DND-41 (cell line): ENCODE results near the gene ZNF780B.

Experiments used
- EZH2 ChIP-seq: IDR thresholded peaks from 3 replicates; pipeline ENCODE4 v1.6.1; 2012; ENCODE audit warnings: borderline replicate concordance, low read depth, mild to moderate bottlenecking, moderate library complexity, low read length, inconsistent platforms; ENCODE audit not compliant: severe bottlenecking
- TF ChIP-seq, protein P1 (sequence below): IDR thresholded peaks from 2 replicates; pipeline ENCODE4 v1.5.1; 2012; ENCODE audit warnings: borderline replicate concordance, low read length, moderate library complexity, mild to moderate bottlenecking; ENCODE audit not compliant: poor library complexity, severe bottlenecking; ENCODE audit errors: extremely low read depth

DNA sequence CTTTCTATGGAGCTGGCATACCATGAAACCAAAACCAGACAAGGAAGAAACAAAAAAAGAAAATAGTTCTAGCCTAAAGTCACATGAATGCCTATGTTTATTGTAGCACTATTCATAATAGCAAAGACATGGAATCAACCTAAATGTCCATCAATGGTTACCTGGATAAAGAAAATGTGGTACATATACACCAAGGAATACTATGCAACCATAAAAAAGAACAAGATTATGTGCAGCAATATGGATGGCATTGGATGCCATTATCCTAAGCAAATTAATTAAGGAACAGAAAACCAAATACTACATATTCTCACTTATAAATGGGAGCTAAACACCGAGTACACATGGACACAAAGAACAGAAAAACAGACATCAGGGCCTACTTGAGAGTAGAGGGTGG is 24.3 kb upstream of the ZNF780B start:
- TF ChIP-seq, protein P1, sequence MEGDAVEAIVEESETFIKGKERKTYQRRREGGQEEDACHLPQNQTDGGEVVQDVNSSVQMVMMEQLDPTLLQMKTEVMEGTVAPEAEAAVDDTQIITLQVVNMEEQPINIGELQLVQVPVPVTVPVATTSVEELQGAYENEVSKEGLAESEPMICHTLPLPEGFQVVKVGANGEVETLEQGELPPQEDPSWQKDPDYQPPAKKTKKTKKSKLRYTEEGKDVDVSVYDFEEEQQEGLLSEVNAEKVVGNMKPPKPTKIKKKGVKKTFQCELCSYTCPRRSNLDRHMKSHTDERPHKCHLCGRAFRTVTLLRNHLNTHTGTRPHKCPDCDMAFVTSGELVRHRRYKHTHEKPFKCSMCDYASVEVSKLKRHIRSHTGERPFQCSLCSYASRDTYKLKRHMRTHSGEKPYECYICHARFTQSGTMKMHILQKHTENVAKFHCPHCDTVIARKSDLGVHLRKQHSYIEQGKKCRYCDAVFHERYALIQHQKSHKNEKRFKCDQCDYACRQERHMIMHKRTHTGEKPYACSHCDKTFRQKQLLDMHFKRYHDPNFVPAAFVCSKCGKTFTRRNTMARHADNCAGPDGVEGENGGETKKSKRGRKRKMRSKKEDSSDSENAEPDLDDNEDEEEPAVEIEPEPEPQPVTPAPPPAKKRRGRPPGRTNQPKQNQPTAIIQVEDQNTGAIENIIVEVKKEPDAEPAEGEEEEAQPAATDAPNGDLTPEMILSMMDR: no peak
- TF ChIP-seq EZH2: no peak
